ENCODE data around the gene SH3PXD2A.
"Not testable (repeated sequence)": the region's sequence is repeated elsewhere in the genome, so short reads cannot be mapped to it uniquely, and the experiment has no call there.

The SH3PXD2A gene

DNA sequence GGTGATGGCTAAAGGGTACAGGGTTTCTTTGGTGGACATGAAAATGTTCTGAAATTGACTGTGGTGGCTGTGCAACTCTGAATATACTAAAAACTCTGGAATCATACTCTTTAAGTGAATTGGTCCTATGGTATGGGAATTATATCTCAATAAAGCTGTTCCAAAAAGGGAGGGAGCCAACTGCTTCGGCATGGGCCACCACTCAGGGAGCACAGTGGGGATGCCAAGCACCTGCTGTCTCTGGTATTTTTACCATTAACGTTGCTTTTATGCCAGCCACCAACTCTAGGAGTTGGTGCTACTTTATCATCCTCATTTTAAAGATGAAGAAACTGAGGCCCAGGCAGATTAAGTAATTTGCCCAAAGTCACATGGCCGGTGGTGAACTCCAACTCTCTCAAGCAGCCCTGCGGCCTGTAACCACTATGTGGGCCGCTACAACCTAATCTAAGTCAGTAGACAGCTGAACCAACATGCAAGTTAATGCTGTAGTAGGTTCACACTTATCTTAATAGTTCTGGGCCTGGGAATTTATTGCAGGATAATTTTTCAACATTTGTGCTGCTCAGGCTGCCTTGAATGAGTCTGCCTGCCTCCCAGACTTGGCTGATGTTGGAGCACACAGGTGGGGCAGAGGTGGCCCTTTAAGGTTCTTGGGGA is 20.8 kb downstream of the SH3PXD2A start:
- no peak for DNase-seq (ENCODE audit: low spot score)

GRCh38 chr10:103833731-103834365 is 21.5 kb downstream of the SH3PXD2A start:
- peak; percentile 69 for DNase-seq (ENCODE audit: low spot score)

- no peak for DNase-seq (ENCODE audit: low spot score)
Observed at GRCh38 chr10:103832806-103833205, 22.6 kb downstream of the SH3PXD2A start.

GRCh38 chr10:103829838-103830465 is 25.4 kb downstream of the SH3PXD2A start:
- DNase-seq (ENCODE audit: low spot score): no peak

DNA sequence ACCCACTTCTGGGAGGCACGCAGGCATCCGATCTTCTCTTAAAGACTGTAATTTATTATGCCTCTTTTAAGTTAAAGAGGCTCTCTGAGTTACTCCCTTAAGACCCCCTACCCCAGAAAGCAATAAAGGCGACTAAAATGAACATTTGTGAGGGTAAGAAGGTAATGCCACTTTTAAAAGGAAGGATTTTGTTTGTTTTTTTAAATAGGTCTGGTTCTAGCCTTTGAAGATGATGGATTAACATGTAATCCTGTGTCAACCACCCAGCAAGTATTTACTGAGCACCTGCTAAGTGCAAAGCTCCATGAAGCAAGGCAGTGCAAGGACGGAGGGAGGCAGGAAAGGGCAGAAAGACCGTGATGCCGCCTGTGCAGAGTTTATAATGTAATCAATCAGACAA is 26.1 kb downstream of the SH3PXD2A start:
- no peak for DNase-seq (ENCODE audit: low spot score)

GRCh38 chr10:103828587-103829197 is 26.7 kb downstream of the SH3PXD2A start:
- no peak for DNase-seq (ENCODE audit: low spot score)

GRCh38 chr10:103828107-103828506 is 27.3 kb downstream of the SH3PXD2A start:
- DNase-seq (ENCODE audit: low spot score): no peak

DNA sequence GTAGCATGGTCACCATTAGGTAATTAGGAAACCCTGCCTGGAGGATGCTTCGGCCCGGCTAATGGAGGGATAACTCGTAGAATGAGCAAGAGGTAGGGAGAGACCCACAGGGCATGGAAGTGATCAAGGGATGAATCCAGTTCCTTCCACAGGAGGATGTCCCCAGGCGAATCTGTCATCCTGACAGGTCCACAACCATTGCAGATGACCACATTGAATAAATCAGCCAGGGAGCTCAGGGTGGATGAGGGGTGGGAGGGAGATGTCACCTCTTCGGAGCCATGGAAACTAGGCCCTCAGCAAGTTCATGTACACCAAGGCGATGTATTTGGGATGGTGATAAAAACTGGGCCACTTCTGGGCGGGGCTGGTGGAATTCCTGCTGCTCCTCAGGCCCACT is 28.5 kb downstream of the SH3PXD2A start:
- DNase-seq (ENCODE audit: low spot score): no peak

DNA sequence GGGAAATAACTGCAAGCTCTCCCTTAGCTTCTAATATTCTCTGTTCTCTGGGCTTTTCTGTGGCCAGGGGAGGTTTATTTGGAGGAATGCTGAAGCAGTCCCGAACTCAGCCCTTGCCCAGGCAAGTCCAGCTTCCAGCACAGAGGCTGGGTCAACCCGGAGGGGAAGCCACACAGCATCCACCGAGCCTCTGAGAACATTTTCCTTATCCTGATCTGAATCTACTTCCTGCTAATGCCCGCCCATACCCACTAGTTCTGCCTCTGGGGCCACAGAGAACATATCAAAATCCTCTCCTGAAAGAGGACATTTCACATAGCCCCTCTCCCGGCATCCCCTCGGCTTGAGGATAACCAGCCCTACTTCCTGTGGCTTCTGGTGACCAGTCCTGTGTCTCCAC is 31.1 kb downstream of the SH3PXD2A start:
- DNase-seq (ENCODE audit: low spot score): no peak

GRCh38 chr10:103823706-103824272 is 31.6 kb downstream of the SH3PXD2A start:
- no peak for DNase-seq (ENCODE audit: low spot score)

GRCh38 chr10:103822800-103823199 is 32.6 kb downstream of the SH3PXD2A start:
- DNase-seq (ENCODE audit: low spot score): no peak

- no peak for DNase-seq (ENCODE audit: low spot score)
Observed at GRCh38 chr10:103822107-103822716, 33.2 kb downstream of the SH3PXD2A start.

DNA sequence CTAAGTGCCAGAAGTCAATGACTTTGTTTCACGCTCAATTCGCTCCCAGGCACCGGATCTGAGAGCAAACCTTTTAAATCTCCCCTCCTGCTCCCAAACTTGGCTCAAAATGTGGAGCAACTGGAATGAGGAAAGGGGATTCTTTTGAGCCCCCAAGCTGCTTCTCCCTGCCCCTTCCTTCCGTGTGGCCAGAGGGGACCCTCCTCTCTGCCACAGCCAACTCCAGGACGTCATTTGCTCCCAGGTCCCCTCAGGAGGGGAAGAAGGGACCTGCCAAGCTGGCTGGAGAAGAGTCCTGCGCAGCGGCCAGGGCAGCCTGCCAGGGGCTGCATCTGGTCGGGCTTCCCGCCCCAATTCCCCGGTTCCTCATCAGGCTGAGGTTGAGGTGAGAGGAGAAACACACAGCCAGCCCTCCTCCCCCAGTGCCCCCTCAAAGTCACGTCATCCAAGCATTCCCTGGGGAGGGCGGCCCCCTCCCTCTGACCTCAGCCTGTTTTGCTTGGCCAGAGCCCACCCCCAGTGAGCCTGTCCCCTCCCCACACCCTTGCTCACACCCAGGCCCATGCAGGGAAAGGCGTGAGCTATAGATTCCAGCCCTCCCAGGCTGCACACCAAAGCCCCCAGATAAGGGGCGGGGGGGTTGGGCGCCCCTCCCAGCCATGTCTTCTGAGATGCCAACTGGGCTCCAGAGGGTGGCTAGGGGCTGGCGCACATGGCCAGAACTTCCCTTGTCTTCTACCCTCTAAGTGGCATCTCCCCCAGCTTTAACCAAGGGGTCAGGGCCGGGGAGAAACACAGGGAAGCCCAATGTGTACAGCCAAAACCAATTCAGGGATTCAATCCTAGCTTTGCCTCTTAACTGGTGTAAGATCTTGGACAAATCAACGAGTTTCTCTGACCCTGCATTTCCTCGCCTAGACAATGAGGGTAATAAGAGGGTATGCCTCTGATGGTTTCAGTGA is 35.0 kb downstream of the SH3PXD2A start:
- DNase-seq (ENCODE audit: low spot score): no peak

GRCh38 chr10:103819493-103819892 is 35.9 kb downstream of the SH3PXD2A start:
- DNase-seq (ENCODE audit: low spot score): no peak

- no peak for DNase-seq (ENCODE audit: low spot score)
Observed at GRCh38 chr10:103818765-103819374, 36.5 kb downstream of the SH3PXD2A start.

DNA sequence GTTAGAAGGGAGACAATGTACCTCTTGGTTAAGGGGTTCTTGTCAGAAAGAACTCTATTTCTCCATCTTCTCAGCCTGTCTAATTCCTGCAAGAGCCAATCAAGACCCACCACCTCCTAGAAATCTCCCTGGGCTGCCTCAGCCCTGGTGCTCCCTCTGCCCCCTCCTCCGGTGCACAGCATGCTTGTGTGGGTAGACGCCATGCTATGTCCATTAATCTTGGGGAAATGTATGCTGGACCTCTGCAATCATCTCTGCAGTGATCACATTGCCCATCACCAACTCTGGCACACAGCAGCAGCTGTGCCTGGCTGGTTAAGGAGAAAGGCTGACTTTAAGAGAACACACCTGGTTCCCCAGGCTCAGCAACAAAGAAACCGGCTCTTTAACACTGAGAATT is 37.3 kb downstream of the SH3PXD2A start:
- DNase-seq (ENCODE audit: low spot score): no peak

DNA sequence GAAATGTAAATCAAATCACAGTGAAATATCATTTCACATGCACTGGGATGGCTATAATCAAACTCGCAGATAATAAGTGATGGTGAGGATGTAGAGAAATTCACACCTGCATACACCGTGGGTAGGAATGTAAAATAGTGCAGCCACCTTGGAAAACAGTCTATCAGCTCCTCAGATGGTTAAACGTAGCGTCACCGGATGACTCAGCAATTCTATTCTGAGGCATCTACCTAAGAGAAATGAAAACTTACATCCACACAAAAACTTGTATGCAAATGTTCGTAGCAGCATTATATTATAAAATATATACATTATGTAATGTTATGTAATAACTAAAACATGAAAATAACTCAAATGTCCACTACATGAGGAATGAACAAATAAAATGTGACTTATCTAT is 38.9 kb downstream of the SH3PXD2A start:
- no peak for DNase-seq (ENCODE audit: low spot score)

- DNase-seq (ENCODE audit: low spot score): peak; percentile 36
Observed at GRCh38 chr10:103814626-103815370, 40.6 kb downstream of the SH3PXD2A start.

DNA sequence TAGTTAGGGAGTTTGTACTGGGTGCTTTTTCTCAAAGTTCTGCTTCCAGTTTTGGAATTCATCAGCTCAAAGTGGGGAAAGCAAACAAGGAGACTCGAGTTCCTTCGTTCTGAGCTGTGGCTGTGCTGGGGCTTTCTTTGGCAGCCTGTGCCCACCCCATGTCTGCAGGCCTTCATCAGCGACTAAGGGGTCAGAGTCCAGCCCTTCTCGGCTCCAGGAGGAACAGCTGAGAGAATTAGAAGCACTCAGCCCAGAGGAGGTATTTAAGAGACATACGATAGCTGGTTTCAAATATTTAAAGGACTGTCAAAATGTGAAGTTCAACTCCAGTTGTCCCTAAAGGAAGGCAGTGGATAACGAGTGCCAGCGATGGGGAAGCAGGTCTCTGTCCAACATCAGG is 41.3 kb downstream of the SH3PXD2A start:
- no peak for DNase-seq (ENCODE audit: low spot score)

GRCh38 chr10:103813312-103813711 is 42.1 kb downstream of the SH3PXD2A start:
- not testable (repeated sequence) for DNase-seq (ENCODE audit: low spot score)
